Immature natural killer cell (primary cell): ENCODE measurements around the gene DNAJC5. TPM values are rescaled to one million over a fixed set of nuclear protein-coding genes. Genes with fewer than 3 reads are reported as not detected.

ENCODE experiments used
- DNase-seq, 3 donors: peaks; one replicate each; pipeline ENCODE4 v3.0.0; 2022; ENCODE audit warnings: mixed read lengths in 1 of 3
- H3K27ac Mint-ChIP-seq, 6 donors: one replicate each; pipeline ENCODE4 v1.8.0; 2020; ENCODE audit warnings: mixed read lengths in 6 of 6, mild to moderate bottlenecking in 5 of 6, inconsistent platforms in 4 of 6, moderate library complexity in 3 of 6
- H3K27me3 Mint-ChIP-seq, 3 donors: one replicate each; pipeline ENCODE4 v1.8.0; 2020 to 2021; ENCODE audit warnings: low read depth in 3 of 3, mild to moderate bottlenecking in 3 of 3, mixed read lengths in 3 of 3, moderate library complexity in 3 of 3, inconsistent platforms in 1 of 3
- H3K36me3 Mint-ChIP-seq, 3 donors: one replicate each; pipeline ENCODE4 v1.8.0; 2020; ENCODE audit warnings: mixed read lengths in 3 of 3, inconsistent platforms in 2 of 3, mild to moderate bottlenecking in 2 of 3
- H3K4me1 Mint-ChIP-seq, 2 donors: one replicate each; pipeline ENCODE4 v1.8.0; 2020; ENCODE audit warnings: inconsistent platforms in 2 of 2, mild to moderate bottlenecking in 2 of 2, mixed read lengths in 2 of 2, moderate library complexity in 1 of 2
- H3K4me3 Mint-ChIP-seq, 5 donors: one replicate each; pipeline ENCODE4 v1.8.0; 2020; ENCODE audit warnings: mild to moderate bottlenecking in 5 of 5, mixed read lengths in 5 of 5, inconsistent platforms in 3 of 5, moderate library complexity in 3 of 5
- H3K9me3 Mint-ChIP-seq, 6 donors: one replicate each; pipeline ENCODE4 v1.8.0; 2020; ENCODE audit warnings: mild to moderate bottlenecking in 6 of 6, mixed read lengths in 6 of 6, inconsistent platforms in 4 of 6, moderate library complexity in 3 of 6
- polyA plus RNA-seq, 3 donors: library from polyadenylated mRNA; unstranded; fragments of 300-500 nt; fragmentation: Illumina TruSeq; gene quantifications; one replicate each; pipeline ENCODE4 v1.2.3, GENCODE V29; 2021

DNAJC5 gene
- polyA plus RNA-seq, 3 donors from 2014 or later = 1.4 to 8.2 (median 2.9) TPM

DNA sequence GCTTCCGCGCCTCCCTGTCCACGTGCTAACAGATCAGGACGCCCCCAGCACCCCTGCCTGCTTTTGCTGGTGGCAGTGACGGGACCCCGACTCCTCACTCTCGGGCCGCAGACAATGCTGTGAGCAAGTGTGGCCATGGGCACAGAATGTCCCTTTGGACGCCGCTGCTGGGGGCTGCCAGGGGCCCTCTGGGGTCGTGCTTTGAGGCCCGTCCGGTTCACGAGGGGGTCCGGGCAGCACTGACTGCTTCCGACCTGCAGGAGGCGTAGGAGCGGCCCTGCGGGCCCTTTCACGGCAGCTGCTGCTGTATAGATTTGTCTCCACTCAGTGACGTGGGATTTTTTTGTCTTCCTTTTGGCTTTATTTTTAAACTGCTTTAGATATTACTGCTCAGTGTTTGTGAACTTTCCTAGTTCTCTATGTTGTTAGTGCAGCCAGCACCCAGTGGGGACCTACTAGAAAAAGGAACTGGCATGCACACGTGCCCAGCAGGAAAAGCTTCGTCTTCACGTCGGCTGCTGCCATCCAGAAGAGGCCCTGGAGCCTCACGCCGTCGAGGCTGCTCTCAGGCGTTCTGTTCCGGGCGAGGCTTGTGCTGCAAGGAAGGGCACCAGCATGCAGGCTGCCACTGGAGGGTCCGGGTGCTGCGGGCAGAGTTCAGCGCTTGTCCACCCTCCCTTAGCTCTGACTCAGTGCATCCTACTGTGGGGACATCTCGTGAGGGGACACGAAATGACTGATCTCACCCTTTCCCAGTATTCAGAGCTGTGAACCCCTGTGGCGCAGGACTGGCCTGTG is 39.5 kb downstream of the DNAJC5 start:
- Mint-ChIP-seq H3K4me1 (peaks cover 5 to 17% of the 10 kb centered on the region in 2 donors), H3K4me3 (no peak overlapping the region), H3K9me3 (no peaks in the 10 kb centered on the region), H3K36me3 (peaks cover 0 to 18% (median 8%) of the 10 kb centered on the region in 3 donors), H3K27me3 (no peaks in the 10 kb centered on the region), H3K27ac (peak overlapping the region in 2 of 6 donors; percentile 72 to 75)
- no peak for DNase-seq

DNA sequence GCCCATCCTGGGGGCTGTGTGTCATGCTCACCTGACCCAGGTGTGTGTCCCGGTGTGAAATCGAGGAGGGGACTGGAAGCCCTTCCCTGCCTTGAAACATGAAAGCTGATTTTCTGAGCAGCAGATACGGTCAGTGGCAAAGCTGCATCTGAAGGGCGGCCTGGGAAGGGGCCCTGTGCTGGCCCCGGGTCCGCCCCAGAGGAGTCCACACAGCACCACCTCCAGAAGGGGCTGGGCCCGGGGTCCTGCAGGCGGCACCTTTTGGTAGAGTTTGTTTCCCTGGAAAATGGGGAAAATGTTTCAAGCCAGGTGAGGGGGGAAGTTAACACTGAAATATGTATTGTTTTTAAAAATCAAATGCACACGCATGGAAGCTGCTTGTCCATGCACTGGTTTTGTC is 40.5 kb downstream of the DNAJC5 start:
- Mint-ChIP-seq H3K36me3 (peaks cover 0 to 13% (median 8%) of the 10 kb centered on the region in 3 donors), H3K9me3 (no peaks in the 10 kb centered on the region), H3K4me3 (no peak overlapping the region), H3K4me1 (peaks cover 5 to 17% of the 10 kb centered on the region in 2 donors), H3K27ac (no peak overlapping the region), H3K27me3 (no peaks in the 10 kb centered on the region)
- no peak for DNase-seq

- peaks cover 0 to 5% (median 5%) of the 10 kb centered on the region in 3 donors for H3K27me3 Mint-ChIP-seq
- no peaks in the 10 kb centered on the region for H3K9me3 Mint-ChIP-seq
- peaks cover 0 to 8% (median 8%) of the 10 kb centered on the region in 3 donors for H3K36me3 Mint-ChIP-seq
- H3K4me3 Mint-ChIP-seq = no peak overlapping the region
- peaks cover 15 to 23% of the 10 kb centered on the region in 2 donors for H3K4me1 Mint-ChIP-seq
- DNase-seq = no peak
- peak overlapping the region in 1 of 6 donors; percentile 24 for H3K27ac Mint-ChIP-seq
These were observed 42.7 kb downstream of the DNAJC5 start for GRCh38 chr20:63937596-63937995.

- peaks cover 0 to 12% (median 8%) of the 10 kb centered on the region in 3 donors for H3K36me3 Mint-ChIP-seq
- peaks cover 0 to 5% (median 5%) of the 10 kb centered on the region in 3 donors for H3K27me3 Mint-ChIP-seq
- H3K4me3 Mint-ChIP-seq = no peak overlapping the region
- H3K9me3 Mint-ChIP-seq = no peaks in the 10 kb centered on the region
- H3K4me1 Mint-ChIP-seq = peaks cover 18 to 21% of the 10 kb centered on the region in 2 donors
- H3K27ac Mint-ChIP-seq = peak overlapping the region in 1 of 6 donors; percentile 23
- DNase-seq = peak in 2 of 3 donors; percentile 29 to 54
These were observed 44.4 kb downstream of the DNAJC5 start for GRCh38 chr20:63939061-63939935.

GRCh38 chr20:63940071-63940471 is 45.1 kb downstream of the DNAJC5 start:
- peaks cover 14 to 18% of the 10 kb centered on the region in 2 donors for H3K4me1 Mint-ChIP-seq
- no peaks in the 10 kb centered on the region for H3K9me3 Mint-ChIP-seq

GRCh38 chr20:63940472-63941266 is 45.7 kb downstream of the DNAJC5 start:
- Mint-ChIP-seq H3K36me3 (peaks cover 0 to 8% (median 5%) of the 10 kb centered on the region in 3 donors), H3K4me3 (peak overlapping the region; percentile 5 to 72 (median 53)), H3K4me1 (peaks cover 12 to 22% of the 10 kb centered on the region in 2 donors), H3K27ac (peak overlapping the region in 4 of 6 donors; percentile 58 to 84 (median 66)), H3K27me3 (peaks cover 5% of the 10 kb centered on the region in 3 donors), H3K9me3 (no peaks in the 10 kb centered on the region)
- DNase-seq = no peak

More at GRCh38 chr20:63940071-63940471, 45.1 kb downstream of the DNAJC5 start:
- Mint-ChIP-seq H3K4me3 (peak overlapping the region in 1 of 5 donors; percentile 38), H3K27me3 (peaks cover 3 to 5% (median 5%) of the 10 kb centered on the region in 3 donors), H3K27ac (peak overlapping the region in 1 of 6 donors; percentile 23), H3K36me3 (peaks cover 0 to 9% (median 5%) of the 10 kb centered on the region in 3 donors)
- DNase-seq = no peak

DNA sequence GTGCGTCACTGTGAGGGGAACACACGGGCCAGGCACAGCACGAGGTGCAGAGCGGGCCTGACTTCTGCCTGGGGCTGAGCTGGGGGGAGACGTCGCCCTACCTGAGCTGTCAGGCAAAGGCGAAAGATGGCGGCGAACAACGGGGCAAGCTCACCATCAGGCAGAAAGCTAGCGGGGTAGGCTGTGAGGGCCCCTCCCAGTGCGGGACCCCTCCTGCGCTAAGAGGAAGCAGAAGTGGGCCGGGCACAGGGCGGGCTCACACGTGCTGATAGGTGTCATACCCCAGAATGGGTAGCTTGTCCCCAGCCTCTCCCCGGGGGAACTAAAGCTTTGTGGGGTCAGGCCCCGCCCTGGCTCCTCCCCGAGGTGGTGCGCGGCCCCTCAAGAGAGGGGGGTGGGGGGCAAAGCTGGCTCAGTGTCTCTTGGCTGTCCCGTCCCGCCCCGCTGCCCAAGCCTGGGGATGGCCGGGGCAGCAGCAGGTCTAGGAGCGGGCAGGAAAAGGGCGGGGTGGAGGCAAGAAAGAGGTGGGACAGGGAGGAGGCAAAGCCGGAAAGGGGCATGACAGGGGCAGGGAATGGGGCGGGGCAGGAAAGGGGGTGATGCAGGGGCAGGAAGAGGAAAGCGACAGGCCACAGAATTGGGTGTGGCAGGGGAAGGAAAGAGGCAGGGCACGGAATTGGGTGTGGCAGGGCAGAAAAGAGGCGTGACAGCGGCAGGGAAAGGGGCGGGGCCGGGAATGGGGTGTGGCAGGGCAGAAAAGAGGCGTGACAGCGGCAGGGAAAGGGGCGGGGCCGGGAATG is 46.6 kb downstream of the DNAJC5 start:
- H3K36me3 Mint-ChIP-seq = peaks cover 0 to 4% (median 0%) of the 10 kb centered on the region in 3 donors
- peaks cover 5% of the 10 kb centered on the region in 3 donors for H3K27me3 Mint-ChIP-seq
- no peaks in the 10 kb centered on the region for H3K9me3 Mint-ChIP-seq
- peaks cover 7 to 23% of the 10 kb centered on the region in 2 donors for H3K4me1 Mint-ChIP-seq
- peak overlapping the region; percentile 66 to 89 (median 84) for H3K27ac Mint-ChIP-seq
- peak; percentile 59 to 80 (median 78) for DNase-seq
- peak overlapping the region; percentile 42 to 73 (median 66) for H3K4me3 Mint-ChIP-seq

DNA sequence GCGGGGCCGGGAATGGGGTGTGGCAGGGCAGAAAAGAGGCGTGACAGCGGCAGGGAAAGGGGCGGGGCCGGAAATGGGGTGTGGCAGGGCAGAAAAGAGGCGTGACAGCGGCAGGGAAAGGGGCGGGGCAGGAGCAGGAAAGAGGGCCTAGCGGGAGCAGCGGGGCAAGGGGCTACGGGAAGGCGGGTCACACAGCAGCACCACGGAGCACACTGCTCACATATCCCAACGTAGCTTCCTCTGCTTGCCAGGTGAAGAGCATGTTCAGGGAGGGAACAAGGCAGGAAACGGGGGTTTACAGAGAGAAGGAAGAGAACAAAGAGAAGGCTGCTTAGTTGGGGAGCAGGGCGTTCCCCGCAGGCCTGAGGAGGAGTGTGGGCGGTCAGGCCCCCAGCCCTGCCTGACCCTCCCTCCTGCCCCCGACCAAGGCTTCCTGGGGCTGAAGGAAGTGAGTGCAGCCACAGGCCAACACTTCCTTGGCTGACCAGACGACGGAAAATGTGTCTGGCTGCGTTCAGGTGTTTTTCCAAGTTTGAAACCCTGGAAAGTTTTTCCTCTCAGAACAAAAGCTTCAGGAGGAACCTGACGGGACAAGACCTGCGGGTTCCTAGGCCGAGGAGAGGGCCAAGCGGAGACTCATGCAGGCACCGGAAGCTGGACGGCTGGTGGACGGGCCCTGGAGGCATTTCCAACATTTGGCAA is 47.5 kb downstream of the DNAJC5 start:
- peaks cover 14 to 30% of the 10 kb centered on the region in 2 donors for H3K4me1 Mint-ChIP-seq
- DNase-seq = peak in 2 of 3 donors; percentile 22 to 28
- H3K4me3 Mint-ChIP-seq = peak overlapping the region; percentile 48 to 77 (median 65)
- peaks cover 0 to 4% (median 0%) of the 10 kb centered on the region in 3 donors for H3K36me3 Mint-ChIP-seq
- H3K27ac Mint-ChIP-seq = peak overlapping the region; percentile 35 to 88 (median 74)
- peaks cover 5 to 10% (median 8%) of the 10 kb centered on the region in 3 donors for H3K27me3 Mint-ChIP-seq
- no peaks in the 10 kb centered on the region for H3K9me3 Mint-ChIP-seq

- H3K27ac Mint-ChIP-seq = peak overlapping the region in 2 of 6 donors; percentile 51 to 61
- no peak for DNase-seq
These were observed 48.3 kb downstream of the DNAJC5 start for GRCh38 chr20:63942969-63943807.

GRCh38 chr20:63943808-63944077 is 48.8 kb downstream of the DNAJC5 start:
- H3K27me3 Mint-ChIP-seq = peaks cover 7 to 18% (median 14%) of the 10 kb centered on the region in 3 donors
- H3K4me3 Mint-ChIP-seq = no peak overlapping the region
- H3K36me3 Mint-ChIP-seq = peaks cover 0 to 4% (median 0%) of the 10 kb centered on the region in 3 donors
- no peak for DNase-seq
- H3K27ac Mint-ChIP-seq = no peak overlapping the region
- H3K9me3 Mint-ChIP-seq = no peaks in the 10 kb centered on the region
- H3K4me1 Mint-ChIP-seq = peaks cover 27 to 41% of the 10 kb centered on the region in 2 donors

More at GRCh38 chr20:63942969-63943807, 48.3 kb downstream of the DNAJC5 start:
- H3K27me3 Mint-ChIP-seq = peaks cover 5 to 13% (median 8%) of the 10 kb centered on the region in 3 donors
- H3K9me3 Mint-ChIP-seq = no peaks in the 10 kb centered on the region
- H3K36me3 Mint-ChIP-seq = peaks cover 0 to 4% (median 0%) of the 10 kb centered on the region in 3 donors
- H3K4me1 Mint-ChIP-seq = peaks cover 22 to 36% of the 10 kb centered on the region in 2 donors
- peak overlapping the region in 2 of 5 donors; percentile 6 to 35 for H3K4me3 Mint-ChIP-seq
